OCI-LY3 (cell line): ENCODE results near the gene LRRC46.

Source experiments
- CTCF ChIP-seq: fragments of 200-600, 300-600 bp; sonication (generic); IDR thresholded peaks from 2 replicates; pipeline ENCODE4 v1.5.1; 2014; ENCODE audit warnings: antibody characterized with exemption, low read length, low read depth
- EZH2phosphoT487 ChIP-seq: fragments of 200-600 bp; shearing (Covaris generic); IDR thresholded peaks from 2 replicates; pipeline ENCODE4 v1.6.1; 2018; ENCODE audit warnings: antibody characterized with exemption, mixed run types, low read depth

- TF ChIP-seq CTCF (no peak), EZH2phosphoT487 (no peak)
Observed at GRCh38 chr17:47829870-47830269, 1.6 kb upstream of the LRRC46 start.
